GM18508 (cell line): Measurements from ENCODE around the gene OR12D2.
"Not testable (repeated sequence)": the region's sequence is repeated elsewhere in the genome, so short reads cannot be mapped to it uniquely, and the experiment has no call there.

Experiments
- ATAC-seq: cut with Tn5 transposase; IDR thresholded peaks from one replicate; pipeline ENCODE4 v1.9.1; 2021; ENCODE audit warnings: moderate number of reproducible peaks; ENCODE audit not compliant: insufficient read depth, unreplicated experiment

The OR12D2 gene, protein sequence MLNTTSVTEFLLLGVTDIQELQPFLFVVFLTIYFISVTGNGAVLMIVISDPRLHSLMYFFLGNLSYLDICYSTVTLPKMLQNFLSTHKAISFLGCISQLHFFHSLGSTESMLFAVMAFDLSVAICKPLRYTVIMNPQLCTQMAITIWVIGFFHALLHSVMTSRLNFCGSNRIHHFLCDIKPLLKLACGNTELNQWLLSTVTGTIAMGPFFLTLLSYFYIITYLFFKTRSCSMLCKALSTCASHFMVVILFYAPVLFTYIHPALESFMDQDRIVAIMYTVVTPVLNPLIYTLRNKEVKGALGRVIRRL

GRCh38 chr6:29395331-29395730 lies at the start of gene OR12D2:
Gene OR12D2, plus strand, starts transcription at chr6:29395631. Its CDS starts 1,069 bp downstream, at chr6:29396700.
- ATAC-seq = no peak

- ATAC-seq = not testable (repeated sequence)
Measured at GRCh38 chr6:29349348-29349747, 46.1 kb upstream of the OR12D2 start.

- ATAC-seq = no peak
Measured at GRCh38 chr6:29354980-29355379, 40.5 kb upstream of the OR12D2 start.

GRCh38 chr6:29355603-29356002 lies 39.8 kb upstream of the OR12D2 start:
- ATAC-seq = no peak

GRCh38 chr6:29368765-29369164 lies 26.7 kb upstream of the OR12D2 start, which contains the start of gene OR5V1:
Gene OR5V1, minus strand, starts transcription at chr6:29368865. Its CDS starts 12,670 bp downstream, at chr6:29356195.
- no peak for ATAC-seq

DNA sequence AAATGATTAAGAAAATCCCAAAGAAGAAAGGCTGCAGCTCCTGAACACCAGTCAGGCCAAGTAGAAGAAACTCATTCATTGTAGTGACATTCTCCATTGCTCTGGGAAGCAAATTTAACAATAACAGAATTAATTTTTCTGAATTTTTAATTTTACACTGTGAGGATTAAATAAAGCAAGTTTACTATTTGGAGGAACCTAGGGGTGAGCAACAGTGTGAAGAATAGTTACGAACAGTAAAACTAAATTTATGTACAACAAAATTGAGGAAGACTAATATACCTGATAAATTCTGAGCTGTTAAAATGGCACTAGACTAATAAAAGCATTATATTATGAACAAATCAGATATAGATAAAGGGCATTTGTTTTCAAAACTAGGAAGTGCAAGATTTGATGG lies 20.2 kb upstream of the OR12D2 start, which contains the start of gene OR12D3:
Gene OR12D3 (minus strand): TSS at position 101 of the 400 bp plus-strand sequence. CDS start 4 bp downstream, at position 97.
- ATAC-seq = no peak

DNA sequence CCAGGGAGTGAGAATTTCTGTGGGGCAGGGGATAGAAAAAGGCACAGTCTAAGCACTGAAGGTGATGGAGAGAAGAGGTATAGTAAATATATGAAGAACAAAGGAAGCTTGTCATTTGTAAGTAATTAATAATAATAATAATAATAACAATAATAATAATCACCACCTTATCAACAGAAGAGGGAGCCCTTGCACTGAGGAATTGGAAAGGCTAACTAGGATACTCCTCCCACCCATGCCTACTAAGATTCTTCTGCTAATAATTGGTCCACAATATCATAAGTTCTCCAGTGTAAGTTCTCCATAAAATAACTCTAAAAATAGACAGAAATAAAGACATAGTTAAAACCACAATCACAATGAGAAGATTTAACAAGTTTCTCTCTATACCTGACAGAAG lies 19.4 kb upstream of the OR12D2 start:
- ATAC-seq = no peak

DNA sequence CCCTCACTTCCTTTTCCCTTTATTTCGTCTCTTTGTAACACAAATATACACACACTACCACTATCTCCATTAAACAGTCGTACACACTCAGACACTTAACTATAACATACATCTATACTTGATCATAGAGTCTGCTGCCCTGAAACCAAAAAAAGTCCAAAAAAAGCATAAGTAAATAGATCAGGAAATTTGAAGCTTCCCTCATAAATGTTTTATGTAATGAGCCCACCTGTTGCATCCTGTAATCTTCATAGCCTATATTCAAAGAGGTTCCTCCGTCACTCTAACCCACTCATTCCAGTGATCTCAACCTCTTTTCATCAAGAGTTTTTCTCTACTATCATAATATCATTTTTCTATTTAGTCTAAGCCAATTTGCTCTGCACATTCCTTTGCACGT lies 6.9 kb upstream of the OR12D2 start:
- no peak for ATAC-seq

DNA sequence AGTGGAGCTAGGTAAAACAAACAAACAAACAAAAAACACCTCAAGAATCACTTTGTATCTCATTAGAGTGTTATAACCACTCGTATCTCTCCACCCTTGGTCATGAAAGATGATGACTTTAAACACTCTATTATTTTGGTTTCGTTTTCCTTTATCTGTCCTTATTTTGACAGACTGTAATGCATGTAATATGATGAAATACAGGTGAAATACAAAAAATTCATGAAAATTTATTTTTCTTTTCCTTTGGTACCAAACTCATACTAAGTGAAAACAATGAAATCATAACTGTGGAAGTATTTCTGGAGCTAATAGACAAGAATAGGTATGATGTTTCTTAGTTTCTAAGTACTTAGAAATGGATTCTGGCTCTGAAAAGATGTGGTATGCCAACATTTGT lies 4.1 kb downstream of the OR12D2 start:
- no peak for ATAC-seq

- ATAC-seq = no peak
Measured at GRCh38 chr6:29403801-29404200, 8.4 kb downstream of the OR12D2 start.

GRCh38 chr6:29414588-29414987 lies 19.2 kb downstream of the OR12D2 start, which contains the start of gene OR12D1:
Gene OR12D1, plus strand, starts transcription at chr6:29414928.
- no peak for ATAC-seq

DNA sequence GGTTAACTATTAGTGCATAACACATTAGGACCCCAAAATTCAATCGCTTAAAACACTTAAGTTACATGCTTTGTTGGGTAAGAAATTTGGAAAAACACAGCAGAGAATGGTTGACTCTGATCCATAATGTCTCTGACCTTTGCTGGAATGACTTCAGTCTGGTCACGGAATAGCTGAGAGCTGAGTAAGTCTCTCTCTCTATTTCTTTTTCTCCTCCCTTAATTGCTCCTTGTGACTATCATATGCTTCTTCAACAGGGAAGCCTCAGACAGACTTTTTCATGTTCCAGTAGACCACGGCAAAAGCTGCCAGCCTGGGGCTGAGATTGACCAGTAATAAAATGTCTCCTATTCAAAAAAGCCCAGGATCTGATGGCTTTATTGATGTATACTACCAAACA lies 24.1 kb downstream of the OR12D2 start:
- ATAC-seq = no peak

DNA sequence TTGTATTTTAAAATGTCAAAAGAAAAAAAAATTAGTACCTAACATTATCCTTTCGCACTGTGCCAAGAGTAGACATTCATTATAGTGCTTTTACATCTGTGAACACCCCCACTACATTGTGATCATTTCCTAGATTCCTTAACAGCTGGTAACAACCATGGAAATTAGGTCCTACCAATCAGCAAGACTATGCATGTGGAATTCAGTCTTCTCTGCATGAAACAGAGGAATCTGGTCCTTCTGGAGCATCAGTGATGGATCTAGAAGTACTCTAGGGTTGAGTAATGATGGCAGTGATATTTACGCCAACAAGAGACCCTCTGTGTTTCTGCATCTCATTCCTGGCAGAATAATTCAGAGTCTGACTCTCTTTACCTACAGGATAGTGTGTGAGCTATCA lies 28.7 kb downstream of the OR12D2 start:
- no peak for ATAC-seq

GRCh38 chr6:29424575-29424974 lies 29.1 kb downstream of the OR12D2 start:
- ATAC-seq = no peak

GRCh38 chr6:29425075-29425474 lies 29.6 kb downstream of the OR12D2 start:
- ATAC-seq = no peak

GRCh38 chr6:29426654-29427053 lies 31.2 kb downstream of the OR12D2 start:
- ATAC-seq = no peak

DNA sequence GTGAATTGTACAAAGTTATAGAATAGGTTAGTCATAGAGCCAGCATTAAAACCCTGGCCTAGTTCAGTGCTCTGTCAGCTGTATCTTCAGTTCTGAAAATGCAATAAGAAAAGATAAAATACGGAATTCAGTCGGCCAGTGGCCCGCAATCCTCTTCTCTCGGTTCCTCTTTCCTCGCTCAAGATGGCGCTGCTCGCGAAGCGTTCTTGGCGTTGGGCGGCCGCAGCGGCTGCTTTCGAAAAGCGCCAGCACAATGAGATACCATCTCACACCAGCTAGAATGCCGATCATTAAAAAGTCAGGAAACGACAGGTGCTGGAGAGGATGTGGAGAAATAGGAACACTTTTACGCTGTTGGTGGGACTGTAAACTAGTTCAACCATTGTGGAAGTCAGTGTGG lies 41.3 kb downstream of the OR12D2 start:
- ATAC-seq = not testable (repeated sequence)

DNA sequence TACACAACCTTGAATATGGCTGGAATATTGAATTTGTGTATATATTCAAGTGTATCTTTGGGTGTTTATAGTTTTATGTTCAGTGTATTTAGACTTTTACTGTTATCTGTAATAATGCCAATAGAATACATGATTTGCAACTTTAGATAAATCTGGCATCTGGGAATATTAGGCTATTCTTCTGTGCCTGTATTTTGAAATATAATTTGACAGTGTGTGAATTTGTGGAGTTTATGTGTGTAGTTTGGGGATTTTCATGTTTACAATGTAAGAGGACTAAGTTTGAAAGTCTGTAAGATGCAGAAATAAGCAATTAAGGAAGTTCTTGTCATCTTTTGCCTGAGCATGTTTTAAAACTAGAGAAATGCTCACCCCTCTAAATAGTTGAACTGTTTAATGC lies 43.6 kb downstream of the OR12D2 start, which contains the start of gene OR10C1:
Gene OR10C1 (plus strand): TSS at position 301 of the 400 bp plus-strand sequence. CDS start 710 bp downstream, outside the sequence.
- no peak for ATAC-seq

GRCh38 chr6:29442719-29443118 lies 47.3 kb downstream of the OR12D2 start:
- ATAC-seq = no peak

GRCh38 chr6:29444031-29444430 lies 48.6 kb downstream of the OR12D2 start:
- not testable (repeated sequence) for ATAC-seq
